AG09319 (cell line): ENCODE measurements around the gene UBE2R2.

Experiments used
- DNase-seq: peaks from one replicate; pipeline ENCODE4 v3.0.0-alpha.2; 2010; ENCODE audit warnings: low read depth; ENCODE audit errors: extremely low read depth
- CTCF ChIP-seq: IDR thresholded peaks from 2 replicates; pipeline ENCODE4 v1.5.1; 2011; ENCODE audit warnings: low read depth, mild to moderate bottlenecking, inconsistent platforms, low read length, moderate library complexity

UBE2R2 gene

GRCh38 chr9:33924978-33925797, 108.2 kb downstream of the UBE2R2 start:
- no peak for DNase-seq
- peak; percentile 79 for TF ChIP-seq CTCF

GRCh38 chr9:33926746-33927485, 110.0 kb downstream of the UBE2R2 start:
- no peak for DNase-seq
- no peak for TF ChIP-seq CTCF

GRCh38 chr9:33927694-33928093, 110.7 kb downstream of the UBE2R2 start:
- DNase-seq = no peak
- no peak for TF ChIP-seq CTCF

- DNase-seq = no peak
Measured at GRCh38 chr9:33931326-33931725, 114.4 kb downstream of the UBE2R2 start.

GRCh38 chr9:33932078-33932807, 115.3 kb downstream of the UBE2R2 start:
- DNase-seq = no peak
- TF ChIP-seq CTCF = no peak

More at GRCh38 chr9:33931326-33931725, 114.4 kb downstream of the UBE2R2 start:
- TF ChIP-seq CTCF = no peak

- no peak for TF ChIP-seq CTCF
- no peak for DNase-seq
Measured at GRCh38 chr9:33934188-33934878, 117.4 kb downstream of the UBE2R2 start.
